ENCODE measurements around the gene DSCAM. TPM values are rescaled to one million over a fixed set of nuclear protein-coding genes. Genes with fewer than 3 reads are reported as not detected.
"Not testable (repeated sequence)": the region's sequence is repeated elsewhere in the genome, so short reads cannot be mapped to it uniquely, and the experiment has no call there.

Gene DSCAM
- total and polyA plus RNA-seq, 2 experiments from 2014 or later: not detected

- in situ Hi-C loops (cut with MboI): no loop called here
- no peak overlapping the region for H3K4me2 ChIP-seq (ENCODE audit: unreplicated experiment)
- DNase-seq: no peak
- H3K4me3 ChIP-seq: no peak overlapping the region
- no peaks in the 10 kb centered on the region for H3K79me2 ChIP-seq (ENCODE audit: insufficient read depth)
- H3K36me3 ChIP-seq (ENCODE audit: low read depth): no peaks in the 10 kb centered on the region
- H3F3A ChIP-seq (ENCODE audit: insufficient read depth): no peaks in the 10 kb centered on the region
- no peak for TF ChIP-seq EZH2phosphoT487 (IDR thresholded peaks at IDR 0.05; ENCODE audit: insufficient read depth, low read depth)
- no peak for TF ChIP-seq EZH2 (IDR thresholded peaks at IDR 0.05; ENCODE audit: insufficient read depth, poor library complexity, severe bottlenecking)
- no peaks in the 10 kb centered on the region for H4K20me1 ChIP-seq (ENCODE audit: insufficient read depth)
- no peaks in the 10 kb centered on the region for H3K9me3 ChIP-seq (ENCODE audit: low read depth)
- 7 to 12% methylated on average over 2 of the region's 2 CpGs for WGBS, 2 experiments (ENCODE audit: low coverage in 1 of 2, low lambda C conversion rate in 2 of 2, missing lambda C conversion rate in 2 of 2)
- H3K27me3 ChIP-seq (replicated peaks; ENCODE audit: insufficient read depth): no peaks in the 10 kb centered on the region
- H3K9me2 ChIP-seq (ENCODE audit: insufficient read depth): no peaks in the 10 kb centered on the region
- no peak overlapping the region for H3K27ac ChIP-seq
- no peaks in the 10 kb centered on the region for H3K4me1 ChIP-seq (ENCODE audit: insufficient read depth)
- no peak overlapping the region for H2AFZ ChIP-seq
- H3K9ac ChIP-seq: no peak overlapping the region
Observed at GRCh38 chr21:40445349-40445921, 401.5 kb downstream of the DSCAM start.

GRCh38 chr21:40439581-40439980 is 407.4 kb downstream of the DSCAM start:
- H4K20me1 ChIP-seq (ENCODE audit: insufficient read depth); H3K4me3 ChIP-seq; H3F3A ChIP-seq (ENCODE audit: insufficient read depth); in situ Hi-C loops (cut with MboI); H3K4me2 ChIP-seq (ENCODE audit: unreplicated experiment); H3K27me3 ChIP-seq (replicated peaks; ENCODE audit: insufficient read depth); H3K9me2 ChIP-seq (ENCODE audit: insufficient read depth); H3K9ac ChIP-seq; H3K9me3 ChIP-seq (ENCODE audit: low read depth); H3K79me2 ChIP-seq (ENCODE audit: insufficient read depth); H3K36me3 ChIP-seq (ENCODE audit: low read depth); DNase-seq; H3K27ac ChIP-seq; H3K4me1 ChIP-seq (ENCODE audit: insufficient read depth); H2AFZ ChIP-seq: not testable (repeated sequence)
- 6 to 12% methylated on average over 2 of the region's 2 CpGs for WGBS, 2 experiments (ENCODE audit: low coverage in 1 of 2, low lambda C conversion rate in 2 of 2, missing lambda C conversion rate in 2 of 2)

- Histone ChIP-seq H3K4me1 (ENCODE audit: insufficient read depth) (no peaks in the 10 kb centered on the region), H3F3A (ENCODE audit: insufficient read depth) (no peaks in the 10 kb centered on the region), H3K36me3 (ENCODE audit: low read depth) (no peaks in the 10 kb centered on the region), H4K20me1 (ENCODE audit: insufficient read depth) (no peaks in the 10 kb centered on the region), H3K9ac (no peak overlapping the region), H2AFZ (no peak overlapping the region), H3K79me2 (ENCODE audit: insufficient read depth) (no peaks in the 10 kb centered on the region), H3K4me3 (no peak overlapping the region), H3K27me3 (replicated peaks; ENCODE audit: insufficient read depth) (no peaks in the 10 kb centered on the region), H3K9me2 (ENCODE audit: insufficient read depth) (no peaks in the 10 kb centered on the region), H3K4me2 (ENCODE audit: unreplicated experiment) (no peak overlapping the region), H3K9me3 (ENCODE audit: low read depth) (no peaks in the 10 kb centered on the region), H3K27ac (no peak overlapping the region)
- in situ Hi-C loops (cut with MboI): no loop called here
- DNase-seq: no peak
- TF ChIP-seq EZH2phosphoT487 (IDR thresholded peaks at IDR 0.05; ENCODE audit: insufficient read depth, low read depth) (no peak), EZH2 (IDR thresholded peaks at IDR 0.05; ENCODE audit: insufficient read depth, poor library complexity, severe bottlenecking) (no peak)
- 11 to 20% methylated on average over 3 of the region's 3 CpGs for WGBS, 2 experiments (ENCODE audit: low coverage in 1 of 2, low lambda C conversion rate in 2 of 2, missing lambda C conversion rate in 2 of 2)
Observed at GRCh38 chr21:40438616-40439015, 408.3 kb downstream of the DSCAM start.

- TF ChIP-seq EZH2phosphoT487 (IDR thresholded peaks at IDR 0.05; ENCODE audit: insufficient read depth, low read depth) (no peak), EZH2 (IDR thresholded peaks at IDR 0.05; ENCODE audit: insufficient read depth, poor library complexity, severe bottlenecking) (no peak)
- in situ Hi-C loops (cut with MboI): no loop called here
- no peak overlapping the region for H3K27ac ChIP-seq
- H3K4me3 ChIP-seq: no peak overlapping the region
- H3K36me3 ChIP-seq (ENCODE audit: low read depth): no peaks in the 10 kb centered on the region
- no peaks in the 10 kb centered on the region for H3K27me3 ChIP-seq (replicated peaks; ENCODE audit: insufficient read depth)
- no peaks in the 10 kb centered on the region for H3K79me2 ChIP-seq (ENCODE audit: insufficient read depth)
- no peaks in the 10 kb centered on the region for H3K9me2 ChIP-seq (ENCODE audit: insufficient read depth)
- no peaks in the 10 kb centered on the region for H4K20me1 ChIP-seq (ENCODE audit: insufficient read depth)
- no peaks in the 10 kb centered on the region for H3K4me1 ChIP-seq (ENCODE audit: insufficient read depth)
- H3K4me2 ChIP-seq (ENCODE audit: unreplicated experiment): no peak overlapping the region
- no peak overlapping the region for H2AFZ ChIP-seq
- no peak overlapping the region for H3K9ac ChIP-seq
- WGBS, 2 experiments (ENCODE audit: low coverage in 1 of 2, low lambda C conversion rate in 2 of 2, missing lambda C conversion rate in 2 of 2): 9 to 15% methylated on average over 1 of the region's 1 CpG
- H3K9me3 ChIP-seq (ENCODE audit: low read depth): no peaks in the 10 kb centered on the region
- no peak for DNase-seq
- H3F3A ChIP-seq (ENCODE audit: insufficient read depth): no peaks in the 10 kb centered on the region
Observed at GRCh38 chr21:40436261-40436660, 410.7 kb downstream of the DSCAM start.

- no peak for DNase-seq
- Histone ChIP-seq H3K9me2 (ENCODE audit: insufficient read depth) (no peaks in the 10 kb centered on the region), H3K4me2 (ENCODE audit: unreplicated experiment) (no peak overlapping the region), H3K27ac (no peak overlapping the region), H3K4me3 (no peak overlapping the region), H3K4me1 (ENCODE audit: insufficient read depth) (no peaks in the 10 kb centered on the region), H2AFZ (no peak overlapping the region), H4K20me1 (ENCODE audit: insufficient read depth) (no peaks in the 10 kb centered on the region), H3K36me3 (ENCODE audit: low read depth) (no peaks in the 10 kb centered on the region), H3K9ac (no peak overlapping the region), H3K27me3 (replicated peaks; ENCODE audit: insufficient read depth) (no peaks in the 10 kb centered on the region), H3K79me2 (ENCODE audit: insufficient read depth) (no peaks in the 10 kb centered on the region), H3F3A (ENCODE audit: insufficient read depth) (no peaks in the 10 kb centered on the region), H3K9me3 (ENCODE audit: low read depth) (peaks cover 4% of the 10 kb centered on the region)
- in situ Hi-C loops (cut with MboI): no loop called here
- TF ChIP-seq EZH2phosphoT487 (IDR thresholded peaks at IDR 0.05; ENCODE audit: insufficient read depth, low read depth) (no peak), EZH2 (IDR thresholded peaks at IDR 0.05; ENCODE audit: insufficient read depth, poor library complexity, severe bottlenecking) (no peak)
- WGBS, 2 experiments (ENCODE audit: low coverage in 1 of 2, low lambda C conversion rate in 2 of 2, missing lambda C conversion rate in 2 of 2): 29 to 48% methylated on average over 2 of the region's 2 CpGs
Observed at GRCh38 chr21:40433538-40433937, 413.4 kb downstream of the DSCAM start.
